ENCODE results near the gene EDIL3. TPM values are rescaled to one million over a fixed set of nuclear protein-coding genes. Genes with fewer than 3 reads are reported as not detected.

Gene EDIL3
- total and polyA plus RNA-seq, 10 of the 15 experiments (the other 5 are each of a cell fraction or from before 2014, with no cell fraction given) = 0.01 to 0.62 (median 0.20) TPM

GRCh38 chr5:84113246-84114105 lies 271.2 kb downstream of the EDIL3 start:
- Histone ChIP-seq H3K4me2 (ENCODE audit: control insufficient read depth, insufficient read depth) (no peak overlapping the region), H3K36me3 (ENCODE audit: control insufficient read depth in 2 of 2, insufficient read depth in 2 of 2, low read length in 1 of 2) (no peaks in the 10 kb centered on the region), H2AFZ (ENCODE audit: control insufficient read depth, low read depth, low read length) (no peak overlapping the region), H3K4me3 (no peak overlapping the region), H3K79me2 (ENCODE audit: control insufficient read depth, insufficient read depth, low read length) (no peaks in the 10 kb centered on the region), H3K4me1 (ENCODE audit: control insufficient read depth, insufficient read depth, low read length) (no peaks in the 10 kb centered on the region), H3K27ac (ENCODE audit: control insufficient read depth, insufficient read depth) (no peak overlapping the region), H3K9ac (ENCODE audit: control insufficient read depth, insufficient read depth, low read length) (no peak overlapping the region), H3K27me3 (replicated peaks in 1 of 2; ENCODE audit: control insufficient read depth in 2 of 2, insufficient read depth in 2 of 2, low read length in 1 of 2) (no peaks in the 10 kb centered on the region), H3K9me3 (replicated peaks; ENCODE audit: control insufficient read depth, insufficient read depth, low read length) (no peaks in the 10 kb centered on the region), H4K20me1 (ENCODE audit: control insufficient read depth, insufficient read depth) (no peaks in the 10 kb centered on the region)
- BruUV-seq (replicated peaks) = no TSS peak
- ATAC-seq (no peak), FAIRE-seq (no peak), DNase-seq (ENCODE audit: low read depth, low spot score) (no peak)
- 25% methylated on average over 6 of the region's 6 CpGs for WGBS (ENCODE audit: insufficient coverage, insufficient replicate concordance, low lambda C conversion rate, missing lambda C conversion rate)
- RAD21 ChIA-PET (ENCODE audit: unreplicated experiment) = no interaction called here
- intact Hi-C loops (cut with micrococcal nuclease; ENCODE audit: unreplicated experiment) (no loop called here), in situ Hi-C loops (cut with MboI) (no loop called here)
- POLR2A ChIA-PET = no interaction called here
- SMC1A ChIA-PET (ENCODE audit: uncharacterized antibody, unreplicated experiment) = no interaction called here
- CTCF ChIA-PET = no interaction called here
- no peak for TF ChIP-seq POLR2AphosphoS2 (IDR thresholded peaks at IDR 0.05; ENCODE audit: low read depth, low read length)
- TF ChIP-seq SP1 (IDR thresholded peaks at IDR 0.05; ENCODE audit: low read depth, low read length) = no peak
- TF ChIP-seq IRF4 (IDR thresholded peaks at IDR 0.05; ENCODE audit: low read depth, low read length) = no peak
- TF ChIP-seq ZBTB4 (CRISPR knock-in tag; IDR thresholded peaks at IDR 0.05) = no peak
- TF ChIP-seq KAT2A (conservative IDR thresholded peaks at IDR 0.05; ENCODE audit: control insufficient read depth, low read depth, low read length) = no peak
- no peak for TF ChIP-seq E4F1 (IDR thresholded peaks at IDR 0.05; ENCODE audit: borderline replicate concordance, partially characterized antibody)
- TF ChIP-seq ZNF592 (IDR thresholded peaks at IDR 0.05) = no peak
- no peak for TF ChIP-seq SIN3A (IDR thresholded peaks at IDR 0.05; ENCODE audit: low read depth, low read length)
- no peak for TF ChIP-seq E2F4 (IDR thresholded peaks at IDR 0.05; ENCODE audit: low read depth, low read length)
- TF ChIP-seq RELA (IDR thresholded peaks at IDR 0.05; ENCODE audit: borderline replicate concordance, partially characterized antibody) = no peak
